Gastroesophageal sphincter (tissue), 4 donors: ENCODE results near the gene LAMA2. TPM values are rescaled to one million over a fixed set of nuclear protein-coding genes. Genes with fewer than 3 reads are reported as not detected.

Source experiments
- ATAC-seq: fragments of 150-250 bp; one replicate; pipeline ENCODE4 v1.9.1; 2016; ENCODE audit warnings: mild to moderate bottlenecking, moderate library complexity
- H3K27ac ChIP-seq, 4 donors: fragments of 200-600 bp; sonication (generic) in 3 of 4; 1 replicate in 3 of 4; 2 replicates in 1 of 4; pipeline ENCODE4 v1.5.1; 2016 to 2019
- H3K27me3 ChIP-seq: fragments of 200-600 bp; sonication (generic); one replicate; pipeline ENCODE4 v1.5.1; 2019
- H3K36me3 ChIP-seq, 2 donors: fragments of 200-600 bp; sonication (generic); one replicate each; pipeline ENCODE4 v1.5.1; 2019; ENCODE audit warnings: control low read depth in 1 of 2
- H3K4me1 ChIP-seq, 3 donors: fragments of 200-600 bp; sonication (generic); 1 replicate in 2 of 3; 2 replicates in 1 of 3; pipeline ENCODE4 v1.5.1; 2016 to 2019; ENCODE audit warnings: control low read depth in 2 of 3
- H3K4me3 ChIP-seq, 2 donors: fragments of 200-600 bp; sonication (generic); one replicate each; pipeline ENCODE4 v1.5.1; 2019; ENCODE audit warnings: mild to moderate bottlenecking in 1 of 2, moderate library complexity in 1 of 2
- H3K9me3 ChIP-seq, 3 donors: fragments of 200-600 bp; sonication (generic); one replicate each; pipeline ENCODE4 v1.5.1; 2017 to 2019; ENCODE audit warnings: control low read depth in 2 of 3
- EP300 ChIP-seq: sonication (generic); formaldehyde crosslinking; IDR thresholded peaks from one replicate; pipeline ENCODE4 v1.6.1; 2017; ENCODE audit warnings: antibody characterized with exemption, mild to moderate bottlenecking
- POLR2A ChIP-seq, 2 donors: fragments of 450-650 bp; IDR thresholded peaks; one replicate each; pipeline ENCODE4 v1.6.1; 2017; ENCODE audit warnings: antibody characterized with exemption in 2 of 2, mild to moderate bottlenecking in 2 of 2, moderate library complexity in 1 of 2
- POLR2AphosphoS5 ChIP-seq: sonication (generic); formaldehyde crosslinking; IDR thresholded peaks from one replicate; pipeline ENCODE4 v1.6.1; 2017; ENCODE audit warnings: antibody characterized with exemption
- WGBS, 2 donors: methylation state at CpG; one replicate each; pipeline ENCODE4 v1.1.5; 2018; ENCODE audit warnings: low coverage in 1 of 2; 5-methylcytosine and 5-hydroxymethylcytosine counted together
- total RNA-seq, 4 donors: library from RNA; depleted of rRNA; stranded (reverse); fragments of >200 nt; gene quantifications; one replicate each; pipeline ENCODE4 v1.1.0, GENCODE V29; 2016
- TF ChIP-seq, protein P1 (sequence below), 4 experiments: fragments of 200-600 bp in 2 of 4; fragments of 450-650 bp in 2 of 4; sonication (generic) in 1 of 4; IDR thresholded peaks; one replicate each; pipeline ENCODE4 v1.5.1; 2017 to 2019; ENCODE audit warnings: antibody characterized with exemption in 4 of 4, mild to moderate bottlenecking in 2 of 4, moderate library complexity in 2 of 4

LAMA2 gene
- total RNA-seq, 4 donors from 2014 or later, result 103 to 199 (median 153) TPM

DNA sequence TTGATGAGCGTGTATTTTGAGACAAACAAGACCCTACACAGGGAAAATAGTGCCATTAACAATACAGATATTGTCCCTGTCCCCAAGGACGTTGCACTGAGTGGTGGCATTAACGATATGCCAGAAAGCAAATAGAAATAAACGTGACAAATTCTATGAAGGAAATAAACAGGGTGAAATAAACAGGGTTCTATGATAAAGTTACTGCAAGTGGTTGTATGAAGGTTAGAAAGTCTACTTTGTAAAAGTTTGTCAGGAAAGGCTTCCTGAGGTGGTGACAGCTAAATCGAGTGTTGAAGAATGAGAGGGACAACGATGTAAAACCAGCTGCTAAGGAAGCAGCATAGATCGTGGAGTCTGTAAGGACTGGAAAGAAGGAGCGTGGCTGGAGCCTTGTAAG lies 380.2 kb downstream of the LAMA2 start:
- no peaks in the 10 kb centered on the region for H3K9me3 ChIP-seq
- H3K27ac ChIP-seq, result no peak overlapping the region
- no peak for ATAC-seq
- no peaks in the 10 kb centered on the region for H3K4me1 ChIP-seq
- 61 to 66% methylated on average over 8 of the region's 8 CpGs for WGBS, 2 donors
- H3K36me3 ChIP-seq, result no peaks in the 10 kb centered on the region
- H3K27me3 ChIP-seq, result no peaks in the 10 kb centered on the region
- TF ChIP-seq EP300, result no peak
- TF ChIP-seq POLR2AphosphoS5, result no peak
- no peak for TF ChIP-seq POLR2A (IDR thresholded peaks at IDR 0.05)
- TF ChIP-seq, protein P1, sequence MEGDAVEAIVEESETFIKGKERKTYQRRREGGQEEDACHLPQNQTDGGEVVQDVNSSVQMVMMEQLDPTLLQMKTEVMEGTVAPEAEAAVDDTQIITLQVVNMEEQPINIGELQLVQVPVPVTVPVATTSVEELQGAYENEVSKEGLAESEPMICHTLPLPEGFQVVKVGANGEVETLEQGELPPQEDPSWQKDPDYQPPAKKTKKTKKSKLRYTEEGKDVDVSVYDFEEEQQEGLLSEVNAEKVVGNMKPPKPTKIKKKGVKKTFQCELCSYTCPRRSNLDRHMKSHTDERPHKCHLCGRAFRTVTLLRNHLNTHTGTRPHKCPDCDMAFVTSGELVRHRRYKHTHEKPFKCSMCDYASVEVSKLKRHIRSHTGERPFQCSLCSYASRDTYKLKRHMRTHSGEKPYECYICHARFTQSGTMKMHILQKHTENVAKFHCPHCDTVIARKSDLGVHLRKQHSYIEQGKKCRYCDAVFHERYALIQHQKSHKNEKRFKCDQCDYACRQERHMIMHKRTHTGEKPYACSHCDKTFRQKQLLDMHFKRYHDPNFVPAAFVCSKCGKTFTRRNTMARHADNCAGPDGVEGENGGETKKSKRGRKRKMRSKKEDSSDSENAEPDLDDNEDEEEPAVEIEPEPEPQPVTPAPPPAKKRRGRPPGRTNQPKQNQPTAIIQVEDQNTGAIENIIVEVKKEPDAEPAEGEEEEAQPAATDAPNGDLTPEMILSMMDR (IDR thresholded peaks at IDR 0.05), result no peak
- no peak overlapping the region for H3K4me3 ChIP-seq

DNA sequence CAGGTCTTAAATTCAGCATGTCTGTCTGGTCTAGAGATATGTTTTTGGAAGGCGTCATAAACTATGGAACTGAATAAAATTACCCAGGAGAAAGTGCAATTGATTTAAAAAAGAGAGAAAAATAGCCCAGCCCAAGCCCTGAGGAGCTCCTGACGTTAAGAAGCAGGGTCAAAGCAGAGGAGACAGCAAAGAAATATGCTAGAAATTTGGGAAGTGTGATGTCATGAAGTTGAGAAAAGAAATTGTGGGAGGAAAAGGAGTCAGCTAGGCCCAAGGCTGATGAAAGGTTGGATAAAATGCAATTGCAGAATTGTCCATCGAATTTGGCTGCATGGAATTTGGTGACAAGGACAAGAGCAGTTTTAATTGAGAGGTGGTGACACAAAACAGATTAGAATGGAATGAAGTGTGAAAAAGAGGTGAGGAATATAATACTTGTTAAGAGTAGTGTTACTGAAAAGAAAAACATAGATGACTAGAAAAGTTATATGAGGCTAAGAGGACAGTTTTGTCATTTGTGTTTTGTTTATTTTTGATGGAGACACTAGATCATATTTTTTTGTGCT lies 381.6 kb downstream of the LAMA2 start:
- 73 to 82% methylated on average over 2 to 3 of the region's 3 CpGs for WGBS, 2 donors
- no peak for ATAC-seq
- H3K27me3 ChIP-seq, result no peaks in the 10 kb centered on the region
- no peak overlapping the region for H3K27ac ChIP-seq
- TF ChIP-seq, protein P1 (IDR thresholded peaks at IDR 0.05), result no peak
- no peak for TF ChIP-seq POLR2AphosphoS5
- no peak for TF ChIP-seq EP300
- no peak for TF ChIP-seq POLR2A (IDR thresholded peaks at IDR 0.05)
- no peak overlapping the region for H3K4me3 ChIP-seq
- no peaks in the 10 kb centered on the region for H3K36me3 ChIP-seq
- H3K9me3 ChIP-seq, result no peaks in the 10 kb centered on the region
- H3K4me1 ChIP-seq, result no peaks in the 10 kb centered on the region

DNA sequence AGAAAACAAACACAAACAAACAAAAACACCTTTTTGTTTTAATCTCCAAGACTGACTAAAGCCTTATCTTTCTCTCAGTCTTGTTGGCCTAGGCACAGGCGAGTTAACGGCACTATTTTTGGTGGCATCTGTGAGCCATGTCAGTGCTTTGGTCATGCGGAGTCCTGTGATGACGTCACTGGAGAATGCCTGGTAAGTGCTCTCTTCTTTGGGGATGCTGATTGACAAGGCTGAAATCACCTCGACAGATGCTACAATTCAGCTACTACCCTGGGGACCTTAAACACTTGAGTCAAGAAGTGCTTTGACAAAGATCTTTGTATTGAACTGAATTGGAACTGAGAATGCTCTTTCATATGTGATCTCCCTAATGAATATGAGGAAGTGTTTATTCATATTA lies 384.1 kb downstream of the LAMA2 start:
- TF ChIP-seq POLR2A (IDR thresholded peaks at IDR 0.05) (no peak), EP300 (no peak), POLR2AphosphoS5 (no peak)
- TF ChIP-seq, protein P1 (IDR thresholded peaks at IDR 0.05), result no peak
- 69 to 88% methylated on average over 2 to 5 of the region's 5 CpGs for WGBS, 2 donors
- no peaks in the 10 kb centered on the region for H3K4me1 ChIP-seq
- H3K9me3 ChIP-seq, result no peaks in the 10 kb centered on the region
- no peak for ATAC-seq
- no peak overlapping the region for H3K4me3 ChIP-seq
- H3K27me3 ChIP-seq, result no peaks in the 10 kb centered on the region
- no peak overlapping the region for H3K27ac ChIP-seq
- H3K36me3 ChIP-seq, result no peaks in the 10 kb centered on the region

DNA sequence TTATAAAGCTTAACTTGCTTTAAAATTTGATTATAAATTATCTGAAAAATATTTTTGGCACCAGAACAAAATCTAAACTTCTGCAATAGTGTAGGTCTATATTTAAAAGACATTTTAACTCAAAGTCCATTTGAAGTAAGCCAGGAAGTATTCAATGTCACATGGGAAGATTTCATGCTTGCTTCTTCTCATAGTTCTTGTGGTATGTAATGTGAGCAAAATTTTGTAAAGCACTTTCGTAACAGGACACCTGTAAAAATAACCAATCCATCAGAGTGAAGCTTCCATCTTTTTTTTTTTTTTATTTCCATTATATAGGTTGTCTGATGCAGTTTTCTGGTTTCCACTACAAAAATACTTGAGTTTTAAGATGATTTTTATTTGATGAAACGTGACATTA lies 386.1 kb downstream of the LAMA2 start:
- no peak for ATAC-seq
- Histone ChIP-seq H3K27ac (no peak overlapping the region), H3K36me3 (no peaks in the 10 kb centered on the region), H3K4me1 (no peaks in the 10 kb centered on the region), H3K27me3 (no peaks in the 10 kb centered on the region), H3K4me3 (no peak overlapping the region), H3K9me3 (no peaks in the 10 kb centered on the region)
- 94 to 95% methylated on average over 2 of the region's 2 CpGs for WGBS, 2 donors
- no peak for TF ChIP-seq POLR2A (IDR thresholded peaks at IDR 0.05)
- no peak for TF ChIP-seq POLR2AphosphoS5

DNA sequence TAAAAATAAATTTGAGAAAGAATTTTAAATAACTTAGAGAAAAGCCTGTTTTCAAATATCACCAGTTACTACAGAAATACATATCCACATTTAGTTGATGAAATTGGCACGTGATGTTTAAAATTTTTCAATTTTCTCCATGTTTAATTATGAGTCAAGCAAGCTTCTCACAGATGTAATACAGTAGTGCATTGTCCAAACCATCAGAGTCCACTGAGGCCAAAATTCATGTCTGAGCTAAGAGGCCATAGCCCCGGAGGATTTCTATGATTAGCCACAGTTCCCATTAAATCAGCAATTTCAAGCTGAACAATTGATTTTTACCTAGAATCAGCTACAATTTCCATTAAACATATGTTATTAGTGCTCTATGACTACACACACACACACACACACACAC lies 387.0 kb downstream of the LAMA2 start:
- 69 to 75% methylated on average over 2 of the region's 2 CpGs for WGBS, 2 donors
- Histone ChIP-seq H3K27ac (no peak overlapping the region), H3K9me3 (no peaks in the 10 kb centered on the region), H3K27me3 (no peaks in the 10 kb centered on the region), H3K4me1 (no peaks in the 10 kb centered on the region), H3K36me3 (no peaks in the 10 kb centered on the region), H3K4me3 (no peak overlapping the region)
- TF ChIP-seq POLR2A (IDR thresholded peaks at IDR 0.05), result no peak
- TF ChIP-seq, protein P1 (IDR thresholded peaks at IDR 0.05), result no peak
- TF ChIP-seq EP300, result no peak
- no peak for TF ChIP-seq POLR2AphosphoS5
- ATAC-seq, result no peak
